Neural cell (in vitro differentiated cells): ENCODE measurements around the gene CD226. TPM values are rescaled to one million over a fixed set of nuclear protein-coding genes. Genes with fewer than 3 reads are reported as not detected.

ENCODE experiments used
- H2AFZ ChIP-seq: fragments of 200-600, 300-800 bp; sonication (generic), shearing (Covaris generic); 2 replicates; pipeline ENCODE4 v1.6.0; 2014; ENCODE audit warnings: low read depth, mild to moderate bottlenecking, antibody characterized with exemption, low read length, moderate library complexity
- H3F3A ChIP-seq: fragments of 200-600 bp; shearing (Covaris generic); 2 replicates; pipeline ENCODE4 v1.6.1; 2016; ENCODE audit warnings: mild to moderate bottlenecking, moderate library complexity, mixed read lengths, antibody characterized with exemption, low read length; ENCODE audit not compliant: insufficient read depth, poor library complexity, severe bottlenecking
- H3K27ac ChIP-seq: fragments of 200-600, 300-800 bp; sonication (generic), shearing (Covaris generic); 2 replicates; pipeline ENCODE4 v1.5.1; 2014; ENCODE audit warnings: mild to moderate bottlenecking, low read length, moderate library complexity
- H3K27me3 ChIP-seq: fragments of 300-800, 200-600 bp; sonication (generic), shearing (Covaris generic); 2 replicates; pipeline ENCODE4 v1.6.0; 2014; ENCODE audit warnings: mild to moderate bottlenecking, low read depth, low read length, moderate library complexity; ENCODE audit not compliant: insufficient read depth
- H3K36me3 ChIP-seq: fragments of 300-800, 200-600 bp; sonication (generic), shearing (Covaris generic); 2 replicates; pipeline ENCODE4 v1.5.1; 2014; ENCODE audit warnings: mild to moderate bottlenecking, antibody characterized with exemption, low read length, moderate library complexity; ENCODE audit not compliant: insufficient read depth
- H3K4me2 ChIP-seq: fragments of 300-800, 200-600 bp; sonication (generic), shearing (Covaris generic); 2 replicates; pipeline ENCODE4 v1.6.0; 2014; ENCODE audit warnings: mild to moderate bottlenecking, low read length
- H3K4me3 ChIP-seq: fragments of 300-800, 200-600 bp; sonication (generic), shearing (Covaris generic); 2 replicates; pipeline ENCODE4 v1.5.1; 2014; ENCODE audit warnings: mild to moderate bottlenecking, low read length, moderate library complexity
- H3K79me2 ChIP-seq: fragments of 200-600 bp; shearing (Covaris generic); replicated peaks from 2 replicates; pipeline ENCODE4 v1.6.0; 2014; ENCODE audit warnings: mild to moderate bottlenecking, low read length, moderate library complexity; ENCODE audit not compliant: insufficient read depth
- H3K9ac ChIP-seq: fragments of 300-800, 200-600 bp; sonication (generic), shearing (Covaris generic); 2 replicates; pipeline ENCODE4 v1.6.1; 2016; ENCODE audit warnings: mild to moderate bottlenecking, low read length, mixed read lengths
- H3K9me2 ChIP-seq: fragments of 200-600 bp; shearing (Covaris generic); 2 replicates; pipeline ENCODE4 v1.6.1; 2016; ENCODE audit warnings: mild to moderate bottlenecking, low read length, mixed read lengths; ENCODE audit not compliant: insufficient read depth
- H3K9me3 ChIP-seq: fragments of 200-600, 300-800 bp; sonication (generic), shearing (Covaris generic); 2 replicates; pipeline ENCODE4 v1.6.1; 2016; ENCODE audit warnings: mild to moderate bottlenecking, mixed run types, low read length, moderate library complexity, mixed read lengths
- H4K20me1 ChIP-seq: fragments of 200-600 bp; shearing (Covaris generic); 2 replicates; pipeline ENCODE4 v1.6.1; 2016; ENCODE audit warnings: mild to moderate bottlenecking, mixed run types; ENCODE audit not compliant: insufficient read depth
- CTCF ChIP-seq: fragments of 450-650 bp; IDR thresholded peaks from 2 replicates; pipeline ENCODE4 v1.5.1; 2014; ENCODE audit warnings: antibody characterized with exemption, mild to moderate bottlenecking, moderate library complexity; ENCODE audit not compliant: poor library complexity, severe bottlenecking
- EP300 ChIP-seq: fragments of 450-650 bp; conservative IDR thresholded peaks from 2 replicates; pipeline ENCODE4 v1.6.1; 2014; ENCODE audit warnings: antibody characterized with exemption, mild to moderate bottlenecking, moderate library complexity; ENCODE audit not compliant: poor library complexity, severe bottlenecking
- EZH2 ChIP-seq: fragments of 200-600, 300-800 bp; shearing (Covaris generic), sonication (generic); IDR thresholded peaks from 2 replicates; pipeline ENCODE4 v1.6.1; 2014; ENCODE audit warnings: antibody characterized with exemption, low read length, borderline replicate concordance, mild to moderate bottlenecking; ENCODE audit not compliant: insufficient read depth, poor library complexity, severe bottlenecking
- MXI1 ChIP-seq: fragments of 450-650 bp; conservative IDR thresholded peaks from 2 replicates; pipeline ENCODE4 v1.6.1; 2014; ENCODE audit warnings: antibody characterized with exemption, mild to moderate bottlenecking; ENCODE audit not compliant: poor library complexity, severe bottlenecking
- POLR2AphosphoS5 ChIP-seq: IDR thresholded peaks from 2 replicates; pipeline ENCODE4 v1.6.1; 2012
- RAD21 ChIP-seq: fragments of 450-650 bp; conservative IDR thresholded peaks from 2 replicates; pipeline ENCODE4 v1.6.1; 2014; ENCODE audit warnings: antibody characterized with exemption, mild to moderate bottlenecking, moderate library complexity
- REST ChIP-seq: IDR thresholded peaks from 2 replicates; pipeline ENCODE4 v1.6.1; 2012; ENCODE audit warnings: borderline replicate concordance
- SMC3 ChIP-seq: fragments of 450-650 bp; conservative IDR thresholded peaks from 2 replicates; pipeline ENCODE4 v1.6.1; 2014; ENCODE audit warnings: antibody characterized with exemption, mild to moderate bottlenecking, moderate library complexity; ENCODE audit not compliant: poor library complexity
- TAF1 ChIP-seq: IDR thresholded peaks from 2 replicates; pipeline ENCODE4 v1.6.1; 2012; ENCODE audit warnings: low read depth
- polyA plus RNA-seq: library from polyadenylated mRNA; depleted of rRNA; stranded (reverse); fragments of >200 nt; gene quantifications from 2 replicates; pipeline ENCODE4 v1.2.3, GENCODE V29; 2014

CD226 gene
- polyA plus RNA-seq, 1 donor from 2014 or later = 0.11 TPM

- no peaks in the 10 kb centered on the region for H3K79me2 ChIP-seq
- H3K36me3 ChIP-seq = no peaks in the 10 kb centered on the region
- no peaks in the 10 kb centered on the region for H3K27me3 ChIP-seq
- H4K20me1 ChIP-seq = no peaks in the 10 kb centered on the region
- no peak overlapping the region for H3K4me3 ChIP-seq
- H3K4me2 ChIP-seq = no peak overlapping the region
- H2AFZ ChIP-seq = no peak overlapping the region
- no peaks in the 10 kb centered on the region for H3F3A ChIP-seq
- no peak overlapping the region for H3K9ac ChIP-seq
- H3K27ac ChIP-seq = no peak overlapping the region
- H3K9me2 ChIP-seq = no peaks in the 10 kb centered on the region
- no peaks in the 10 kb centered on the region for H3K9me3 ChIP-seq
- TF ChIP-seq SMC3 = no peak
- no peak for TF ChIP-seq POLR2AphosphoS5
- no peak for TF ChIP-seq RAD21
- TF ChIP-seq EP300 = no peak
- TF ChIP-seq MXI1 = no peak
- no peak for TF ChIP-seq REST
- TF ChIP-seq CTCF = no peak
- no peak for TF ChIP-seq EZH2
- TF ChIP-seq TAF1 = no peak
These were observed 34.7 kb upstream of the CD226 start for GRCh38 chr18:69982417-69982816.

- no peaks in the 10 kb centered on the region for H3K79me2 ChIP-seq
- no peaks in the 10 kb centered on the region for H3K9me3 ChIP-seq
- H3K36me3 ChIP-seq = no peaks in the 10 kb centered on the region
- H3K9ac ChIP-seq = no peak overlapping the region
- H3K4me2 ChIP-seq = no peak overlapping the region
- no peaks in the 10 kb centered on the region for H3K9me2 ChIP-seq
- no peak for TF ChIP-seq TAF1
- no peak for TF ChIP-seq POLR2AphosphoS5
- no peak for TF ChIP-seq SMC3
- no peak for TF ChIP-seq REST
- no peak for TF ChIP-seq EP300
- no peak for TF ChIP-seq MXI1
- no peak for TF ChIP-seq RAD21
- no peak for TF ChIP-seq CTCF
- TF ChIP-seq EZH2 = no peak
- no peak overlapping the region for H2AFZ ChIP-seq
- no peaks in the 10 kb centered on the region for H3F3A ChIP-seq
- no peaks in the 10 kb centered on the region for H3K27me3 ChIP-seq
- H3K27ac ChIP-seq = no peak overlapping the region
- no peaks in the 10 kb centered on the region for H4K20me1 ChIP-seq
- no peak overlapping the region for H3K4me3 ChIP-seq
These were observed 34.3 kb upstream of the CD226 start for GRCh38 chr18:69981948-69982347.
